ENCODE data around the gene LOXL4. TPM values are rescaled to one million over a fixed set of nuclear protein-coding genes. Genes with fewer than 3 reads are reported as not detected.

The LOXL4 gene
- total RNA-seq, 3 donors from 2014 or later (not counting 1 experiment from before 2014, with no cell fraction given) = 0.23 TPM; not detected in 2

DNA sequence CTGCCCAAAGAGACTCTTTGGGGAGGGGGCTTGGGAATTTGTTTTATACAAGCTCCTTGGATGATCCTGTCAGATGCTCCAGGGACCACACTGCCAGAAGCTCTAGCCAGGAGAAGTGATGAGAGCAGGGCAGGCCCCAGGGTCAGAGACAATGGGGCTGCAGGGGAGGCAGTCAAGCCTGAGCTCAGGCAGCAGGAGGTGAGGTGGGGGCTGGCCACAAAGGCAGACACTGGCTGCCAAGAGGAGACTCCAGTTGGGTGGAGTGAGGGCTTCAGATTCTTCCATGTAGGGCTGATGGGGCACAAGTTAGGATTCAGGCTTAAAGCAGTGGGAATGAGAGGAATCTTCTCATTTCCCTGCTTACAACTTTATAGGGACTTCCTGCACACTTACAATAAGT, 35.6 kb upstream of the LOXL4 start:
- TF ChIP-seq, protein P1, sequence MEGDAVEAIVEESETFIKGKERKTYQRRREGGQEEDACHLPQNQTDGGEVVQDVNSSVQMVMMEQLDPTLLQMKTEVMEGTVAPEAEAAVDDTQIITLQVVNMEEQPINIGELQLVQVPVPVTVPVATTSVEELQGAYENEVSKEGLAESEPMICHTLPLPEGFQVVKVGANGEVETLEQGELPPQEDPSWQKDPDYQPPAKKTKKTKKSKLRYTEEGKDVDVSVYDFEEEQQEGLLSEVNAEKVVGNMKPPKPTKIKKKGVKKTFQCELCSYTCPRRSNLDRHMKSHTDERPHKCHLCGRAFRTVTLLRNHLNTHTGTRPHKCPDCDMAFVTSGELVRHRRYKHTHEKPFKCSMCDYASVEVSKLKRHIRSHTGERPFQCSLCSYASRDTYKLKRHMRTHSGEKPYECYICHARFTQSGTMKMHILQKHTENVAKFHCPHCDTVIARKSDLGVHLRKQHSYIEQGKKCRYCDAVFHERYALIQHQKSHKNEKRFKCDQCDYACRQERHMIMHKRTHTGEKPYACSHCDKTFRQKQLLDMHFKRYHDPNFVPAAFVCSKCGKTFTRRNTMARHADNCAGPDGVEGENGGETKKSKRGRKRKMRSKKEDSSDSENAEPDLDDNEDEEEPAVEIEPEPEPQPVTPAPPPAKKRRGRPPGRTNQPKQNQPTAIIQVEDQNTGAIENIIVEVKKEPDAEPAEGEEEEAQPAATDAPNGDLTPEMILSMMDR (IDR thresholded peaks at IDR 0.05) = no peak
- no peaks in the 10 kb centered on the region for H3K36me3 Mint-ChIP-seq
- Histone ChIP-seq H3K4me3 (ENCODE audit: low read length) (no peak overlapping the region), H3K27ac (ENCODE audit: low read length) (no peak overlapping the region), H3K36me3 (ENCODE audit: control insufficient read depth, insufficient read depth, low read length) (no peaks in the 10 kb centered on the region), H3K27me3 (ENCODE audit: control insufficient read depth, insufficient read depth, low read length) (peaks cover 2% of the 10 kb centered on the region), H3K9me3 (ENCODE audit: control insufficient read depth, insufficient read depth, low read length) (no peaks in the 10 kb centered on the region), H3K4me1 (ENCODE audit: control insufficient read depth, insufficient read depth, low read length) (no peaks in the 10 kb centered on the region)
- no peaks in the 10 kb centered on the region for H3K9me3 Mint-ChIP-seq
- peaks cover 19 to 26% of the 10 kb centered on the region in 2 donors for H3K27me3 Mint-ChIP-seq (ENCODE audit: low read depth in 2 of 2)
- H3K4me3 Mint-ChIP-seq = no peak overlapping the region
- DNase-seq (no peak), ATAC-seq (no peak)
- intact Hi-C loops (cut with micrococcal nuclease) = no loop called here
- peaks cover 0 to 2% of the 10 kb centered on the region in 2 donors for H3K4me1 Mint-ChIP-seq
- H3K27ac Mint-ChIP-seq = no peak overlapping the region

DNA sequence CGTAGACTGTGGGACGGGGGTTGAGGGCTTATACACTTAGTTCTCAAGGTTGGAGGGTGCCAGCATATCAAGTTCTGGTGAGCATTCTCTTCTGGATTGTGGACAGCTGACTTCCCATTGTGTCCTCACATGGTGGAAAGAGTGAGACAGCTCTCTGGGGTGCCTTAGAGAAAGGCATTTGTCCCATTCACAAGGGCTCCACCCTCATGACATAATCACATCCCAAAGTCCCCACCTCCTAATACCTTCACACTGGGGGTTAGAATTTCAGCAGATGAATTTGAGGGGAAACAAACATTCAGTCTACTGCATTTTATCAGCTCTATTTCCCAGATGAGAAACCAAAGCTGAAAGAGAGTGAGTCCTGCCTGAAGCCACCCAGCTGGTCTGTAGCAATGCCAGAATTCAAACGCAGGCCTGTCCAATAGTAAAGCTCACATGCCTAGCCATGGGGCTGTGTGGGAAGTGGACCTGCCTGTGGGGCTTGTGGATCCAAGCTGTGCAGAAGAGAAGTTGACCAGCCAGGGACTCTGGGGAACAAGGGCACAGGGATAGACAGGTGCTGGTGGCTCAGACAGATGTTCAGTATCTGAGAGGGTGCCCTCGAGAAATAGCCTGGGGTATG, 34.9 kb upstream of the LOXL4 start:
- intact Hi-C loops (cut with micrococcal nuclease) = no loop called here
- H3K36me3 ChIP-seq (ENCODE audit: control insufficient read depth, insufficient read depth, low read length) = no peaks in the 10 kb centered on the region
- no peak overlapping the region for H3K27ac ChIP-seq (ENCODE audit: low read length)
- Mint-ChIP-seq H3K4me3 (no peak overlapping the region), H3K9me3 (no peaks in the 10 kb centered on the region), H3K36me3 (no peaks in the 10 kb centered on the region), H3K4me1 (no peaks in the 10 kb centered on the region), H3K27ac (no peak overlapping the region), H3K27me3 (ENCODE audit: low read depth in 2 of 2) (peaks cover 14 to 23% of the 10 kb centered on the region in 2 donors)
- no peaks in the 10 kb centered on the region for H3K4me1 ChIP-seq (ENCODE audit: control insufficient read depth, insufficient read depth, low read length)
- WGBS (ENCODE audit: insufficient coverage) = 90% methylated on average over 4 of the region's 4 CpGs
- H3K9me3 ChIP-seq (ENCODE audit: control insufficient read depth, insufficient read depth, low read length) = no peaks in the 10 kb centered on the region
- TF ChIP-seq, protein P1 (IDR thresholded peaks at IDR 0.05) = no peak
- DNase-seq = no peak
- ATAC-seq = no peak
- peaks cover 2% of the 10 kb centered on the region for H3K27me3 ChIP-seq (ENCODE audit: control insufficient read depth, insufficient read depth, low read length)
- no peak overlapping the region for H3K4me3 ChIP-seq (ENCODE audit: low read length)

DNA sequence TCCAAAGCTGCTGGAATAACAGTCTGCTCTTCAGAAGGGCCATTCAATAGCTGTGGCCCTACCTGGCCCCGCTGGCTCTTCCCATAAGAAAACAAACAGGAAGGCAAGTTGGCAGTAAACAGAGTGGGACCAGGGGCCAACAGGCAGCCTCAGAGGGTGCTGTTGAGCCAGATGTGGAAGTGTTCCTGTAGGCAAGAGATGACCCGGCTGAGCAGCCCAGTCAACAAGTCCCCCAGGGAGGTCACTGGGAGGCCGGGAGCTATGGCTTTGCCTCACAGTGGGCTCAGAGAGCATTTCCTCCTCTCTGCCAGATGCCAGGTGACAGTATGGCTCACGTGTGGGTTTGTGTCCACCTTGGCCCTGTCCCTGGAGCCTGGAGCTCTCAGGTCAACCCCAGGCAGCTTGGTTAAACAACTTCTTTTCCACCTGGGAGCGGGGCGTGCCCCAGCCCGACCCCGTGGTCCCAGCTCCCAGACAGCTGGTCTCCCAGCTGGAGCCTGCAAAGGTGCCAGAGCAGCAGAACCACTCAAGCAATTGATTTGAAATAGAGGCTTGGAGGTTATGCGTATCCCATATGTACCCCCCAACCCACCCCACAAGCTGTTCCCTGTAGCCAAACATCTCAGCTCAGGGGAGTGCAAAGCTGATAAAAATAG, 33.8 kb upstream of the LOXL4 start:
- WGBS (ENCODE audit: insufficient coverage) = 77% methylated on average over 8 of the region's 9 CpGs
- no peak for DNase-seq
- Histone ChIP-seq H3K9me3 (ENCODE audit: control insufficient read depth, insufficient read depth, low read length) (no peaks in the 10 kb centered on the region), H3K27ac (ENCODE audit: low read length) (no peak overlapping the region), H3K4me3 (ENCODE audit: low read length) (no peak overlapping the region), H3K27me3 (ENCODE audit: control insufficient read depth, insufficient read depth, low read length) (peaks cover 2% of the 10 kb centered on the region), H3K4me1 (ENCODE audit: control insufficient read depth, insufficient read depth, low read length) (no peaks in the 10 kb centered on the region), H3K36me3 (ENCODE audit: control insufficient read depth, insufficient read depth, low read length) (no peaks in the 10 kb centered on the region)
- Mint-ChIP-seq H3K27me3 (ENCODE audit: low read depth in 2 of 2) (peaks cover 14 to 24% of the 10 kb centered on the region in 2 donors), H3K9me3 (no peaks in the 10 kb centered on the region), H3K36me3 (no peaks in the 10 kb centered on the region), H3K4me1 (no peaks in the 10 kb centered on the region), H3K27ac (no peak overlapping the region), H3K4me3 (no peak overlapping the region)
- intact Hi-C loops (cut with micrococcal nuclease) = no loop called here
- TF ChIP-seq, protein P1 (IDR thresholded peaks at IDR 0.05) = no peak
- ATAC-seq = no peak
